HEK293T (cell line): ENCODE data around the gene ACBD4.

Source experiments
- CTCF ChIA-PET: fragments of 350-600 bp; formaldehyde crosslinking; extraction: SDS; loops from one replicate; lab custom pipeline; 2021; ENCODE audit warnings: antibody characterized with exemption, inconsistent platforms; lab: Yijun Ruan, JAX
- POLR2A ChIA-PET: fragments of 350-600 bp; formaldehyde crosslinking; extraction: SDS; loops from one replicate; lab custom pipeline; 2020; ENCODE audit warnings: antibody characterized with exemption, inconsistent platforms; lab: Yijun Ruan, JAX
- DNase-seq: peaks from one replicate; pipeline ENCODE4 v3.0.0; 2012; ENCODE audit warnings: mixed read lengths; ENCODE audit errors: extremely low spot score
- ARNT ChIP-seq: fragments of 450-650 bp; IDR thresholded peaks from 2 replicates; pipeline ENCODE4 v1.6.1; 2017; ENCODE audit warnings: mild to moderate bottlenecking
- BHLHE40 ChIP-seq: fragments of 450-650 bp; IDR thresholded peaks from 2 replicates; pipeline ENCODE4 v1.6.1; 2016; ENCODE audit warnings: mild to moderate bottlenecking, moderate library complexity, borderline replicate concordance
- CTBP1 ChIP-seq: fragments of 450-650 bp; IDR thresholded peaks from 2 replicates; pipeline ENCODE4 v1.6.1; 2016; ENCODE audit warnings: borderline replicate concordance
- ELF4 ChIP-seq: fragments of 450-650 bp; IDR thresholded peaks from 2 replicates; pipeline ENCODE4 v1.6.1; 2017; ENCODE audit warnings: antibody characterized with exemption
- FOXA1 ChIP-seq: fragments of 450-650 bp; IDR thresholded peaks from 2 replicates; pipeline ENCODE4 v1.6.1; 2016; ENCODE audit warnings: mild to moderate bottlenecking
- FOXK2 ChIP-seq: fragments of 450-650 bp; IDR thresholded peaks from 2 replicates; pipeline ENCODE4 v1.6.1; 2016; ENCODE audit warnings: mild to moderate bottlenecking
- FOXM1 ChIP-seq: fragments of 450-650 bp; IDR thresholded peaks from 2 replicates; pipeline ENCODE4 v1.6.1; 2017; ENCODE audit warnings: mild to moderate bottlenecking, borderline replicate concordance
- HDGF ChIP-seq: fragments of 450-650 bp; IDR thresholded peaks from 2 replicates; pipeline ENCODE4 v1.6.1; 2017; ENCODE audit warnings: antibody characterized with exemption, borderline replicate concordance
- L3MBTL2 ChIP-seq: fragments of 450-650 bp; conservative IDR thresholded peaks from 2 replicates; pipeline ENCODE4 v1.6.1; 2016; ENCODE audit warnings: mild to moderate bottlenecking
- LEF1 ChIP-seq: fragments of 450-650 bp; IDR thresholded peaks from 2 replicates; pipeline ENCODE4 v1.6.1; 2017; ENCODE audit warnings: mild to moderate bottlenecking, borderline replicate concordance
- NFRKB ChIP-seq: fragments of 450-650 bp; IDR thresholded peaks from 2 replicates; pipeline ENCODE4 v1.6.1; 2016; ENCODE audit warnings: mild to moderate bottlenecking, moderate library complexity
- PKNOX1 ChIP-seq: fragments of 450-650 bp; IDR thresholded peaks from 2 replicates; pipeline ENCODE4 v1.6.1; 2016
- SP1 ChIP-seq: fragments of 450-650 bp; IDR thresholded peaks from 2 replicates; pipeline ENCODE4 v1.6.1; 2017
- SUZ12 ChIP-seq: fragments of 450-650 bp; IDR thresholded peaks from 2 replicates; pipeline ENCODE4 v1.6.1; 2016; ENCODE audit warnings: mild to moderate bottlenecking
- TARDBP ChIP-seq: fragments of 450-650 bp; IDR thresholded peaks from 2 replicates; pipeline ENCODE4 v1.6.1; 2016
- ZNF384 ChIP-seq: fragments of 450-650 bp; IDR thresholded peaks from 2 replicates; pipeline ENCODE4 v1.6.1; 2016

ACBD4 gene

GRCh38 chr17:45149037-45149668 is 13.7 kb downstream of the ACBD4 start:
- POLR2A ChIA-PET, result interaction anchor here (0.6 to 8.6 kb wide), 36 partner anchors 10 to 444 kb away, joined by 3 to 345 read pairs (median 4); partner anchors contain the start of genes ACBD4, FMNL1, HEXIM2 and MAP3K14
- CTCF ChIA-PET, result interaction anchor here (0.6 to 6.1 kb wide), 13 partner anchors 9 to 192 kb away, joined by 3 to 106 read pairs (median 6); partner anchors contain the start of genes ACBD4 and HEXIM2
- TF ChIP-seq NFRKB (no peak), ZNF384 (peak; percentile 66; the same call in 1 of the 2 replicates)
- peak; percentile 66 for DNase-seq

- DNase-seq, result no peak
- ChIA-PET CTCF (interaction anchor here (0.6 to 6.1 kb wide), 13 partner anchors 9 to 82 kb away, joined by 3 to 106 read pairs (median 6); partner anchors contain the start of genes ACBD4 and HEXIM2), POLR2A (interaction anchor here (0.8 to 8.6 kb wide), 24 partner anchors 8 to 167 kb away, joined by 3 to 345 read pairs (median 7); partner anchors contain the start of genes ACBD4, HEXIM2, MAP3K14 and NMT1)
- no peak for TF ChIP-seq SP1
- peak; percentile 47 for TF ChIP-seq L3MBTL2
Measured at GRCh38 chr17:45149669-45150664, 14.5 kb downstream of the ACBD4 start.

GRCh38 chr17:45150911-45151809 is 15.7 kb downstream of the ACBD4 start:
- TF ChIP-seq ZNF384 (no peak), TARDBP (no peak), FOXK2 (no peak), PKNOX1 (no peak), ELF4 (no peak), ARNT (no peak), FOXA1 (no peak), SUZ12 (no peak), CTBP1 (no peak), FOXM1 (no peak), L3MBTL2 (no peak), SP1 (no peak), NFRKB (no peak), HDGF (no peak)
- CTCF ChIA-PET, result interaction anchor here (0.6 to 6.1 kb wide), 10 partner anchors 9 to 281 kb away, joined by 3 to 106 read pairs (median 8); partner anchors contain the start of genes ACBD4 and HEXIM2
- POLR2A ChIA-PET, result interaction anchor here (0.6 to 8.6 kb wide), 13 partner anchors 9 to 133 kb away, joined by 3 to 345 read pairs (median 5); partner anchors contain the start of genes ACBD4, HEXIM2 and NMT1
- no peak for DNase-seq

GRCh38 chr17:45155029-45155428 is 19.5 kb downstream of the ACBD4 start:
- TF ChIP-seq LEF1 (no peak), BHLHE40 (no peak), ELF4 (no peak), ARNT (no peak), ZNF384 (no peak), NFRKB (no peak), FOXA1 (no peak), SP1 (no peak), CTBP1 (no peak)
- ChIA-PET CTCF (interaction anchor here (0.6 to 2.0 kb wide), 4 partner anchors 17 to 55 kb away, joined by 3 to 14 read pairs (median 4); partner anchors contain the start of gene ACBD4), POLR2A (interaction anchor here (1.3 to 2.1 kb wide), 3 partner anchors 8 to 43 kb away, joined by 3 to 10 read pairs (median 8); partner anchors contain the start of gene ACBD4)
- DNase-seq, result no peak

- POLR2A ChIA-PET, result interaction anchor here (1.3 to 2.1 kb wide), 3 partner anchors 8 to 42 kb away, joined by 3 to 10 read pairs (median 8); partner anchors contain the start of gene ACBD4
- CTCF ChIA-PET, result interaction anchor here (0.6 to 2.0 kb wide), 4 partner anchors 17 to 55 kb away, joined by 3 to 14 read pairs (median 4); partner anchors contain the start of gene ACBD4
- TF ChIP-seq SP1 (no peak), SUZ12 (no peak), CTBP1 (no peak), LEF1 (no peak), L3MBTL2 (no peak), ELF4 (no peak)
- no peak for DNase-seq
Measured at GRCh38 chr17:45155483-45155882, 20.0 kb downstream of the ACBD4 start.

- DNase-seq, result no peak
- ChIA-PET CTCF (interaction anchor here (1.7 to 2.0 kb wide), 2 partner anchors 21 to 42 kb away, joined by 6 to 14 read pairs; partner anchors contain the start of gene ACBD4), POLR2A (interaction anchor here (1.3 to 2.1 kb wide), 2 partner anchors 9 to 41 kb away, joined by 3 to 10 read pairs; no protein-coding TSS in a partner anchor)
- TF ChIP-seq NFRKB (no peak), L3MBTL2 (no peak), ELF4 (no peak), ARNT (no peak), FOXK2 (no peak), PKNOX1 (no peak), BHLHE40 (no peak), HDGF (no peak), FOXA1 (no peak)
Measured at GRCh38 chr17:45156242-45156641, 20.8 kb downstream of the ACBD4 start.
